H9 (cell line): ENCODE measurements around the gene TM9SF1. TPM values are rescaled to one million over a fixed set of nuclear protein-coding genes. Genes with fewer than 3 reads are reported as not detected.
A peak's percentile ranks its signal among the peaks of the same experiment; 100 is the strongest.

Experiments used
- DNase-seq: peaks from one replicate; pipeline ENCODE4 v3.0.0-alpha.2; 2017
- H2AFZ ChIP-seq: one replicate; pipeline ENCODE4 v1.6.1; 2013; ENCODE audit warnings: mild to moderate bottlenecking, low read length, control low read depth, moderate library complexity
- H2AK5ac ChIP-seq: 2 replicates; pipeline ENCODE4 v1.6.1; 2013; ENCODE audit warnings: low read length, control low read depth, mixed read lengths; ENCODE audit not compliant: insufficient read length
- H2BK120ac ChIP-seq: one replicate; pipeline ENCODE4 v1.6.1; 2013; ENCODE audit warnings: low read depth, mild to moderate bottlenecking, low read length, control low read depth, inconsistent platforms; ENCODE audit not compliant: poor library complexity, severe bottlenecking
- H2BK12ac ChIP-seq: 2 replicates; pipeline ENCODE4 v1.6.1; 2013; ENCODE audit warnings: low read length, control low read depth, mixed read lengths, low read depth; ENCODE audit not compliant: insufficient read length
- H2BK15ac ChIP-seq: 2 replicates; pipeline ENCODE4 v1.6.1; 2013; ENCODE audit warnings: low read depth, low read length, control low read depth
- H2BK20ac ChIP-seq: one replicate; pipeline ENCODE4 v1.6.1; 2013; ENCODE audit warnings: low read depth, mild to moderate bottlenecking, low read length, control low read depth, inconsistent platforms; ENCODE audit not compliant: poor library complexity, severe bottlenecking
- H2BK5ac ChIP-seq: 2 replicates; pipeline ENCODE4 v1.6.1; 2013; ENCODE audit warnings: low read length, control low read depth, mixed read lengths; ENCODE audit not compliant: insufficient read length
- H3K14ac ChIP-seq: 2 replicates; pipeline ENCODE4 v1.6.1; 2013; ENCODE audit warnings: low read length, control low read depth; ENCODE audit not compliant: insufficient read depth
- H3K18ac ChIP-seq: 2 replicates; pipeline ENCODE4 v1.6.1; 2013; ENCODE audit warnings: low read depth, mild to moderate bottlenecking, mixed read lengths, low read length, control low read depth; ENCODE audit not compliant: insufficient read length
- H3K23ac ChIP-seq: 2 replicates; pipeline ENCODE4 v1.6.1; 2013; ENCODE audit warnings: low read length, control low read depth, mixed read lengths, low read depth; ENCODE audit not compliant: insufficient read length
- H3K23me2 ChIP-seq: 2 replicates; pipeline ENCODE4 v1.6.1; 2013; ENCODE audit warnings: low read depth, mild to moderate bottlenecking, mixed read lengths, low read length, control low read depth; ENCODE audit not compliant: insufficient read length, poor library complexity, severe bottlenecking
- H3K27ac ChIP-seq: 2 replicates; pipeline ENCODE4 v1.5.1; 2013; ENCODE audit warnings: low read length, control low read depth, mixed read lengths, low read depth; ENCODE audit not compliant: insufficient read length
- H3K27me3 ChIP-seq: 2 replicates; pipeline ENCODE4 v1.6.1; 2013; ENCODE audit warnings: low read length, control low read depth, inconsistent platforms; ENCODE audit not compliant: insufficient read depth
- H3K4ac ChIP-seq: 2 replicates; pipeline ENCODE4 v1.6.1; 2013; ENCODE audit warnings: low read depth, mild to moderate bottlenecking, control low read depth, inconsistent platforms, low read length, moderate library complexity
- H3K4me1 ChIP-seq: 2 replicates; pipeline ENCODE4 v1.6.1; 2013; ENCODE audit warnings: low read length, control low read depth, inconsistent platforms; ENCODE audit not compliant: insufficient read depth
- H3K4me2 ChIP-seq: 2 replicates; pipeline ENCODE4 v1.6.1; 2013; ENCODE audit warnings: low read length, control low read depth, mixed read lengths; ENCODE audit not compliant: insufficient read length, insufficient read depth
- H3K56ac ChIP-seq: 2 replicates; pipeline ENCODE4 v1.6.1; 2013; ENCODE audit warnings: low read depth, mild to moderate bottlenecking, mixed read lengths, low read length, control low read depth; ENCODE audit not compliant: insufficient read length
- H3K79me1 ChIP-seq: 2 replicates; pipeline ENCODE4 v1.6.1; 2013; ENCODE audit warnings: low read depth, mild to moderate bottlenecking, moderate library complexity, low read length, control low read depth, inconsistent platforms; ENCODE audit not compliant: insufficient read depth, poor library complexity, severe bottlenecking
- H3K79me2 ChIP-seq: 2 replicates; pipeline ENCODE4 v1.6.1; 2013; ENCODE audit warnings: low read length, control low read depth, inconsistent platforms; ENCODE audit not compliant: insufficient read depth
- H3K9ac ChIP-seq: 2 replicates; pipeline ENCODE4 v1.6.1; 2013; ENCODE audit warnings: low read length, control low read depth, mixed read lengths; ENCODE audit not compliant: insufficient read length; ENCODE audit errors: extremely low read depth
- H3K9me3 ChIP-seq: one replicate; pipeline ENCODE4 v1.6.1; 2013; ENCODE audit warnings: low read depth, low read length, inconsistent platforms; ENCODE audit not compliant: control insufficient read depth
- H3T11ph ChIP-seq: one replicate; pipeline ENCODE4 v1.6.1; 2013; ENCODE audit warnings: mild to moderate bottlenecking, low read length, control low read depth, inconsistent platforms
- H4K20me1 ChIP-seq: one replicate; pipeline ENCODE4 v1.6.1; 2013; ENCODE audit not compliant: control insufficient read depth, insufficient read length, insufficient read depth
- H4K5ac ChIP-seq: 2 replicates; pipeline ENCODE4 v1.6.1; 2013; ENCODE audit warnings: low read depth, mild to moderate bottlenecking, mixed read lengths, low read length, control low read depth; ENCODE audit not compliant: insufficient read length
- H4K8ac ChIP-seq: replicated peaks from 2 replicates; pipeline ENCODE4 v1.6.1; 2013; ENCODE audit warnings: low read length, control low read depth, mixed read lengths, low read depth; ENCODE audit not compliant: insufficient read length
- H4K91ac ChIP-seq: 2 replicates; pipeline ENCODE4 v1.6.1; 2013; ENCODE audit warnings: low read depth, mild to moderate bottlenecking, moderate library complexity, mixed read lengths, low read length, control low read depth; ENCODE audit not compliant: insufficient read length
- H3K27ac Mint-ChIP-seq, 3 experiments: 2 replicates in 2 of 3; 3 replicates in 1 of 3; pipeline ENCODE4 v1.8.0; 2020 to 2021; ENCODE audit warnings: mixed read lengths in 3 of 3, mild to moderate bottlenecking in 1 of 3, moderate library complexity in 1 of 3
- H3K27me3 Mint-ChIP-seq: 2 replicates; pipeline ENCODE4 v1.8.0; 2021; ENCODE audit warnings: low read depth, mild to moderate bottlenecking, moderate library complexity, mixed read lengths
- H3K36me3 Mint-ChIP-seq, 3 experiments: 2 replicates in 2 of 3; 3 replicates in 1 of 3; pipeline ENCODE4 v1.8.0; 2020 to 2021; ENCODE audit warnings: low read depth in 3 of 3, mixed read lengths in 3 of 3; ENCODE audit not compliant: insufficient read depth in 1 of 3
- H3K4me1 Mint-ChIP-seq, 2 experiments: 2 replicates each; pipeline ENCODE4 v1.8.0; 2020; ENCODE audit warnings: mixed read lengths in 2 of 2
- H3K4me3 Mint-ChIP-seq, 2 experiments: 2 replicates in 1 of 2; 3 replicates in 1 of 2; pipeline ENCODE4 v1.8.0; 2020 to 2021; ENCODE audit warnings: mild to moderate bottlenecking in 2 of 2, mixed read lengths in 2 of 2, moderate library complexity in 1 of 2
- H3K9me3 Mint-ChIP-seq, 2 experiments: 2 replicates in 1 of 2; 3 replicates in 1 of 2; pipeline ENCODE4 v1.8.0; 2020; ENCODE audit warnings: mild to moderate bottlenecking in 2 of 2, mixed read lengths in 2 of 2, moderate library complexity in 1 of 2
- WGBS: extraction: QIAGEN DNeasy Blood & Tissue Kit; methylation state at CpG from one replicate; pipeline ENCODE4 v1.1.7; 2013; ENCODE audit warnings: missing lambda C conversion rate, low lambda C conversion rate, mixed read lengths; ENCODE audit not compliant: insufficient read length; ENCODE audit errors: extremely low coverage; 5-methylcytosine and 5-hydroxymethylcytosine counted together
- total RNA-seq: library from RNA; stranded (reverse); gene quantifications from 2 replicates; pipeline ENCODE4 v1.2.1, GENCODE V29; 2021
- TF ChIP-seq, protein P1 (sequence below): fragments of 200-600 bp; sonication (generic); conservative IDR thresholded peaks from 3 replicates; pipeline ENCODE4 v1.8.0; 2021; ENCODE audit warnings: antibody characterized with exemption, mild to moderate bottlenecking

Gene TM9SF1
- total RNA-seq, 1 experiment from 2014 or later, result 31.6 TPM

DNA sequence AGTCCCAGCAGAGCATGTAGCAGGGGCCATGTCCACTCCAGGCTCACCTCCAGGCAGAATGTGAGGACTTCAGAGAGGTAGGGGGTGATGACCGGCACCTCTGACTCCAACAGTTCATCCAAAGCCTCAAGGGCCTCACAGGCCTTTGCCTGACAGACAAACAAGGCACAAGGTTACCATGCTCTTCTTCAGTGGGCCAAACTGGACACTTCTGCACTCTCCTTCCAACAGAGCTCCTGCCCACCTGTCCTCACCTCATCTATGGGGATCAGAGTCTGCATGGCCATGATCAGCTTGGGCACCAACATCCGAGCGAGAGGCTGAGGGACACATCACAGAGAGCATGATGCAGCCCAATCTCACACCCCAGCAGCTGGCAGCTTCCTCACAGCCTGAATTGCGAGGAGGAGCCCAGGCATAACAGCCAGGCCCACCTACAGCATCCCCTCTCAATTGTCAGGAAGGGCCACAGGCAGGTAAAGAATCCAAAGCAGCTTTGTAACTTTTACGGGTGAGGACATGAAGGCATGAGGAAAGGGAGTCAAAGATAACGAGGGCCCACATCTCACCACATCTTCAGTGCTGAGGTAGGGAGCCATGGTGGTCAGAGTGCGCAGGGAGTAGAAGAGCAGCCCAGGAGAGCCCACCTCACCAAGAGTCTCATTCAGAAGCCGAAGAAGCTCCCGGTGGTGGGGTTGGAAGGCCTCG lies 8.3 kb downstream of the TM9SF1 start:
- Histone ChIP-seq H3K79me2 (no peaks in the 10 kb centered on the region), H3K79me1 (peaks cover 4% of the 10 kb centered on the region), H3K9ac (no peak overlapping the region), H3K56ac (no peak overlapping the region), H2BK12ac (no peak overlapping the region), H3K14ac (no peak overlapping the region; the same call in 1 of the 2 replicates), H3K23ac (no peak overlapping the region), H3K27me3 (no peaks in the 10 kb centered on the region), H3K4me2 (peak overlapping the region; percentile 38), H2BK5ac (no peak overlapping the region), H2BK15ac (no peak overlapping the region), H4K5ac (no peak overlapping the region), H4K20me1 (no peaks in the 10 kb centered on the region), H3K23me2 (no peaks in the 10 kb centered on the region), H3K27ac (no peak overlapping the region), H2BK120ac (no peak overlapping the region), H4K8ac (no peak overlapping the region), H2AFZ (no peak overlapping the region), H2AK5ac (no peak overlapping the region), H3K18ac (no peak overlapping the region), H3K4ac (no peak overlapping the region), H4K91ac (no peak overlapping the region), H3K4me1 (no peaks in the 10 kb centered on the region; the same call in 1 of the 2 replicates), H2BK20ac (no peak overlapping the region), H3K9me3 (no peaks in the 10 kb centered on the region), H3T11ph (no peak overlapping the region)
- H3K4me3 Mint-ChIP-seq, result peak overlapping the region; percentile 54 to 63
- no peaks in the 10 kb centered on the region; the same call in 1 of the 2 replicates for H3K27me3 Mint-ChIP-seq
- H3K27ac Mint-ChIP-seq, result no peak overlapping the region
- no peak for DNase-seq
- WGBS, result no CpG with 5 or more reads among the region's 10 CpGs
- H3K36me3 Mint-ChIP-seq, result peaks cover 25 to 79% (median 64%) of the 10 kb centered on the region in 3 experiments
- TF ChIP-seq, protein P1, sequence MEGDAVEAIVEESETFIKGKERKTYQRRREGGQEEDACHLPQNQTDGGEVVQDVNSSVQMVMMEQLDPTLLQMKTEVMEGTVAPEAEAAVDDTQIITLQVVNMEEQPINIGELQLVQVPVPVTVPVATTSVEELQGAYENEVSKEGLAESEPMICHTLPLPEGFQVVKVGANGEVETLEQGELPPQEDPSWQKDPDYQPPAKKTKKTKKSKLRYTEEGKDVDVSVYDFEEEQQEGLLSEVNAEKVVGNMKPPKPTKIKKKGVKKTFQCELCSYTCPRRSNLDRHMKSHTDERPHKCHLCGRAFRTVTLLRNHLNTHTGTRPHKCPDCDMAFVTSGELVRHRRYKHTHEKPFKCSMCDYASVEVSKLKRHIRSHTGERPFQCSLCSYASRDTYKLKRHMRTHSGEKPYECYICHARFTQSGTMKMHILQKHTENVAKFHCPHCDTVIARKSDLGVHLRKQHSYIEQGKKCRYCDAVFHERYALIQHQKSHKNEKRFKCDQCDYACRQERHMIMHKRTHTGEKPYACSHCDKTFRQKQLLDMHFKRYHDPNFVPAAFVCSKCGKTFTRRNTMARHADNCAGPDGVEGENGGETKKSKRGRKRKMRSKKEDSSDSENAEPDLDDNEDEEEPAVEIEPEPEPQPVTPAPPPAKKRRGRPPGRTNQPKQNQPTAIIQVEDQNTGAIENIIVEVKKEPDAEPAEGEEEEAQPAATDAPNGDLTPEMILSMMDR, result no peak
- no peaks in the 10 kb centered on the region for H3K9me3 Mint-ChIP-seq
- peaks cover 15% of the 10 kb centered on the region in 2 experiments for H3K4me1 Mint-ChIP-seq
